Loucy (cell line): ENCODE measurements around the gene PTGDR2.

Source experiments
- H2AFZ ChIP-seq: fragments of 200-600 bp; sonication (generic); 2 replicates; pipeline ENCODE4 v1.6.0; 2016; ENCODE audit warnings: antibody characterized with exemption, mild to moderate bottlenecking, low read length, moderate library complexity
- H3F3A ChIP-seq: fragments of 200-600 bp; 2 replicates; pipeline ENCODE4 v1.6.0; 2016; ENCODE audit warnings: antibody characterized with exemption, low read depth, mild to moderate bottlenecking
- H3K27me3 ChIP-seq: fragments of 200-600 bp; sonication (generic); 2 replicates; pipeline ENCODE4 v1.6.1; 2014; ENCODE audit warnings: low read length, mild to moderate bottlenecking; ENCODE audit not compliant: insufficient read depth, poor library complexity, severe bottlenecking
- H3K36me3 ChIP-seq: fragments of 200-600 bp; sonication (generic); 2 replicates; pipeline ENCODE4 v1.6.1; 2016; ENCODE audit warnings: low read length; ENCODE audit not compliant: insufficient read depth
- H3K4me1 ChIP-seq: fragments of 200-600 bp; sonication (generic); 2 replicates; pipeline ENCODE4 v1.5.1; 2014; ENCODE audit warnings: low read length, mild to moderate bottlenecking; ENCODE audit not compliant: insufficient read depth, poor library complexity, severe bottlenecking
- H3K4me2 ChIP-seq: fragments of 200-600 bp; sonication (generic); 2 replicates; pipeline ENCODE4 v1.6.0; 2014; ENCODE audit warnings: antibody characterized with exemption, low read length, low read depth, mild to moderate bottlenecking; ENCODE audit not compliant: poor library complexity, severe bottlenecking
- H3K4me3 ChIP-seq: fragments of 200-600 bp; sonication (generic); 2 replicates; pipeline ENCODE4 v1.5.1; 2014; ENCODE audit warnings: low read length, mild to moderate bottlenecking, mixed read lengths; ENCODE audit not compliant: poor library complexity, severe bottlenecking
- H3K79me2 ChIP-seq: fragments of 200-600 bp; sonication (generic); 2 replicates; pipeline ENCODE4 v1.6.1; 2014; ENCODE audit warnings: low read length; ENCODE audit not compliant: insufficient read depth
- H3K9ac ChIP-seq: fragments of 200-600 bp; sonication (generic); 2 replicates; pipeline ENCODE4 v1.6.0; 2014; ENCODE audit warnings: mild to moderate bottlenecking, low read depth, low read length, moderate library complexity; ENCODE audit not compliant: poor library complexity, severe bottlenecking
- H3K9me2 ChIP-seq: fragments of 200-600 bp; sonication (generic); replicated peaks from 2 replicates; pipeline ENCODE4 v1.6.1; 2016; ENCODE audit warnings: low read depth, low read length, mixed read lengths
- H3K9me3 ChIP-seq: fragments of 200-600 bp; sonication (generic); 2 replicates; pipeline ENCODE4 v1.6.1; 2014; ENCODE audit warnings: mild to moderate bottlenecking, antibody characterized with exemption, low read length, low read depth; ENCODE audit not compliant: insufficient read depth
- H4K20me1 ChIP-seq: fragments of 200-600 bp; sonication (generic); 2 replicates; pipeline ENCODE4 v1.6.0; 2014; ENCODE audit warnings: antibody characterized with exemption, low read length, mild to moderate bottlenecking; ENCODE audit not compliant: insufficient read depth, poor library complexity, severe bottlenecking
- CTCF ChIP-seq: fragments of 200-600 bp; sonication (generic); conservative IDR thresholded peaks from 2 replicates; pipeline ENCODE4 v1.5.1; 2014; ENCODE audit warnings: mild to moderate bottlenecking, antibody characterized with exemption, low read length
- EZH2phosphoT487 ChIP-seq: fragments of 200-600 bp; IDR thresholded peaks from 2 replicates; pipeline ENCODE4 v1.6.1; 2018; ENCODE audit warnings: antibody characterized with exemption, mild to moderate bottlenecking, moderate library complexity, borderline replicate concordance

PTGDR2 gene

GRCh38 chr11:60897496-60897895 is 41.7 kb upstream of the PTGDR2 start:
- H3K4me3 ChIP-seq, result no peak overlapping the region
- H3K4me1 ChIP-seq, result peaks cover 9% of the 10 kb centered on the region
- H3K27me3 ChIP-seq, result no peaks in the 10 kb centered on the region
- no peak overlapping the region for H3K4me2 ChIP-seq
- H3K9me3 ChIP-seq, result no peaks in the 10 kb centered on the region
- H3K79me2 ChIP-seq, result peaks cover 15% of the 10 kb centered on the region; the same call in 1 of the 2 replicates
- peaks cover 14% of the 10 kb centered on the region for H4K20me1 ChIP-seq
- H2AFZ ChIP-seq, result no peak overlapping the region
- H3K36me3 ChIP-seq, result peaks cover 89% of the 10 kb centered on the region; the same call in 1 of the 2 replicates
- H3K9ac ChIP-seq, result no peak overlapping the region
- no peak for TF ChIP-seq EZH2phosphoT487
- no peaks in the 10 kb centered on the region for H3K9me2 ChIP-seq
- H3F3A ChIP-seq, result peaks cover 4% of the 10 kb centered on the region; the same call in 1 of the 2 replicates

DNA sequence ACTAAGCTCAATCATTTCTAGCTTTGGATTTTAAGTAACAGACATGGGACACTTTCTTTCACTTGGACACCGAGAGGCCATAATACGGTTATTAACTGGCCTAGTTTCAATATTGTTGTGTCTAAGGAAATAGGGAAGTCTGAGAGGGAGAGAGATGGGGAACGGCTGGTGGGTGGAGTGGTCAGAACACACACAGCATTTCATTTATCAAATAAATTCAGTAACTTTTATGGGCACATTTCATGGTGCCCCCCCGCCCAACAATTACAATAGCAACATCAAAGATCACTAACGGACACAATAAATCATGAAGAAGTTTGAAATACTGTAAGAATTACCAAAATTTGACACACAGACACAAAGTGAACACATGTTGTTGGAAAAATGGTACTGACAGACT is 39.9 kb upstream of the PTGDR2 start:
- Histone ChIP-seq H3K9me3 (no peaks in the 10 kb centered on the region), H3K9me2 (no peaks in the 10 kb centered on the region), H3K4me2 (no peak overlapping the region), H4K20me1 (peaks cover 8% of the 10 kb centered on the region), H3K4me3 (no peak overlapping the region), H3K4me1 (peaks cover 21% of the 10 kb centered on the region), H3K27me3 (no peaks in the 10 kb centered on the region), H3F3A (peaks cover 4% of the 10 kb centered on the region; the same call in 1 of the 2 replicates), H3K79me2 (no peaks in the 10 kb centered on the region; the same call in 1 of the 2 replicates), H3K9ac (no peak overlapping the region), H2AFZ (no peak overlapping the region), H3K36me3 (peaks cover 71% of the 10 kb centered on the region; the same call in 1 of the 2 replicates)
- TF ChIP-seq EZH2phosphoT487 (no peak), CTCF (no peak)

DNA sequence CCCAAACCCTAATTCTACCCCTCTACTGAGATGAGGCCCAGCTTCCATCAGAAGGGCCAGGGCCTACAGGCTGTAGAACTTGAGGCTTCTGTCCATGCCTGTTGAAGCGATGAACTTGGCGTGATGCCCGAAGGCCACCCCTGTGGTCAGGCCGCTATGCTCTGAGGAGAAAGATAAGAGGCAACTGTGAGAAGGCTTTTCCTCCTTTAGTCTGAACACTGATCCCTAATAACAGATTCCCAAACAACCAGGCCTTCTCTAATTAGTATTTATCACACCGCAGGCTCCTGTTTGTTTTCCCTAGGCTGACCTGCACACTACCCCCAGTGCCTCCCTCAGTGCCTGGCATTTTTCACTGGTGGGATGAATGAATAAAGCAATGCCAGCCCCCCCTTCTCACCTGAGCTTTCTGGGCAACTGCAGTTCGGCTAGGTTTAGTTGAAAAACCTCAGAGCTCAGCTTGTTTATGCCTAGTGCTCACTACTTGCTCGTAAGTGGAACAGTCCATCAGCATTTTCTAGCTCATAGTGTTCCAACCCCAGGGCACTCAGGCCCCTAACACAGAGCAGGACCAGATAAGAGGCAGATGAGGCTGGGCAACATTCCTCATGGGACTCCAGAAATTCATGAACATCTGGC is 35.5 kb upstream of the PTGDR2 start:
- peaks cover 29% of the 10 kb centered on the region for H3K4me1 ChIP-seq
- no peak overlapping the region for H2AFZ ChIP-seq
- H3K4me3 ChIP-seq, result no peak overlapping the region
- TF ChIP-seq EZH2phosphoT487, result no peak
- H3K9me3 ChIP-seq, result no peaks in the 10 kb centered on the region
- peak overlapping the region; percentile 42 for H3K4me2 ChIP-seq
- no peaks in the 10 kb centered on the region for H3K9me2 ChIP-seq
- H3K36me3 ChIP-seq, result peaks cover 27% of the 10 kb centered on the region; the same call in 1 of the 2 replicates
- no peaks in the 10 kb centered on the region for H3K27me3 ChIP-seq
- peak overlapping the region; percentile 23 for H3K9ac ChIP-seq
- H3F3A ChIP-seq, result no peaks in the 10 kb centered on the region
- H3K79me2 ChIP-seq, result no peaks in the 10 kb centered on the region
- H4K20me1 ChIP-seq, result peaks cover 2% of the 10 kb centered on the region

- Histone ChIP-seq H3K9ac (peak overlapping the region; percentile 40), H3K4me1 (peaks cover 29% of the 10 kb centered on the region), H3F3A (no peaks in the 10 kb centered on the region), H3K9me2 (no peaks in the 10 kb centered on the region), H3K79me2 (no peaks in the 10 kb centered on the region), H3K27me3 (no peaks in the 10 kb centered on the region), H4K20me1 (peaks cover 2% of the 10 kb centered on the region), H3K36me3 (peaks cover 22% of the 10 kb centered on the region; the same call in 1 of the 2 replicates), H3K4me3 (no peak overlapping the region), H3K9me3 (no peaks in the 10 kb centered on the region), H3K4me2 (peak overlapping the region; percentile 27), H2AFZ (no peak overlapping the region)
- TF ChIP-seq EZH2phosphoT487 (no peak), CTCF (no peak)
These were observed 34.9 kb upstream of the PTGDR2 start for GRCh38 chr11:60890696-60891095.
